ENCODE measurements around the gene NKAIN4. TPM values are rescaled to one million over a fixed set of nuclear protein-coding genes. Genes with fewer than 3 reads are reported as not detected.
"Not testable (repeated sequence)": the region's sequence is repeated elsewhere in the genome, so short reads cannot be mapped to it uniquely, and the experiment has no call there.

NKAIN4 gene
- total RNA-seq, 1 donor from 2014 or later = 183 TPM

DNA sequence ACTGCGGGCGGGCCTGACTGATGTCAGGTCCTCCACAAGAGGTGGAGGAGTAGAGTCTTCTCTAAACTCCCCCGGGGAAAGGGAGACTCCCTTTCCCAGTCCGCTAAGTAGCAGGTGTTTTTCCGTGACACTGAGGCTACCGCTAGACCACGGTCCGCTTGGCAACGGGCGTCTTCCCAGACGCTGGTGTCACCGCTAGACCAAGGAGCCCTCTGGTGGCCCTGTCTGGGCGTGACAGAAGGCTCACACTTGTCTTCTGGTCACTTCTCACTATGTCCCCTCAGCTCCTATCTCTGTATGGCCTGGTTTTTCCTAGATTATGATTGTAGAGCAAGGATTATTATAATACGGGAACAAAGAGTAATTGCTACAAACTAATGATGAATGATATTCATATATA is 2.9 kb downstream of the NKAIN4 start:
- TF ChIP-seq, protein P1, sequence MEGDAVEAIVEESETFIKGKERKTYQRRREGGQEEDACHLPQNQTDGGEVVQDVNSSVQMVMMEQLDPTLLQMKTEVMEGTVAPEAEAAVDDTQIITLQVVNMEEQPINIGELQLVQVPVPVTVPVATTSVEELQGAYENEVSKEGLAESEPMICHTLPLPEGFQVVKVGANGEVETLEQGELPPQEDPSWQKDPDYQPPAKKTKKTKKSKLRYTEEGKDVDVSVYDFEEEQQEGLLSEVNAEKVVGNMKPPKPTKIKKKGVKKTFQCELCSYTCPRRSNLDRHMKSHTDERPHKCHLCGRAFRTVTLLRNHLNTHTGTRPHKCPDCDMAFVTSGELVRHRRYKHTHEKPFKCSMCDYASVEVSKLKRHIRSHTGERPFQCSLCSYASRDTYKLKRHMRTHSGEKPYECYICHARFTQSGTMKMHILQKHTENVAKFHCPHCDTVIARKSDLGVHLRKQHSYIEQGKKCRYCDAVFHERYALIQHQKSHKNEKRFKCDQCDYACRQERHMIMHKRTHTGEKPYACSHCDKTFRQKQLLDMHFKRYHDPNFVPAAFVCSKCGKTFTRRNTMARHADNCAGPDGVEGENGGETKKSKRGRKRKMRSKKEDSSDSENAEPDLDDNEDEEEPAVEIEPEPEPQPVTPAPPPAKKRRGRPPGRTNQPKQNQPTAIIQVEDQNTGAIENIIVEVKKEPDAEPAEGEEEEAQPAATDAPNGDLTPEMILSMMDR (IDR thresholded peaks at IDR 0.05; ENCODE audit: partially characterized antibody, unreplicated experiment) = peak; percentile 58
- not testable (repeated sequence) for H3K27me3 Mint-ChIP-seq (ENCODE audit: unreplicated experiment); H3K36me3 Mint-ChIP-seq (ENCODE audit: unreplicated experiment)
- Mint-ChIP-seq H3K27ac (ENCODE audit: unreplicated experiment) (peak overlapping the region; percentile 48), H3K4me3 (ENCODE audit: unreplicated experiment) (peak overlapping the region; percentile 64), H3K9me3 (ENCODE audit: unreplicated experiment) (peaks cover 13% of the 10 kb centered on the region), H3K4me1 (ENCODE audit: low read depth, unreplicated experiment) (peaks cover 37% of the 10 kb centered on the region)
- DNase-seq = peak; percentile 77

DNA sequence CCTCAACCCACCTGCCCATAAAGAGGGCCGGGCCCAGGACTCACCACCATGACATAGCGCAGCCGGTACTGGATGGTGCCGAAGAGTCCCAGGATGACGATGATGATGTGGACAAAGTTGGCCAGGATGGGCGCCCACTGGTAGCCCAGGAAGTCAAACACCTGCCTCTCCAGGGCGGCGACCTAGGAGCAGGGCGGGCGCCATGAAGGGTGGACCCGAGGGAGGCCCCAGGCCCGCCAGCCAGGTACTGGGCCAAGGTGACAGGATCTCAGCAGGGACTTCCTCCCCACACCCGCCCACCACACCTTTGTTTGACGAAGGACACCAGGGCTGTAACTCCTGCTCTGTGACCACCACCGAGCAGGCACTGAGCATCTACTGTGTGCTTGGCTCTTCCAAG is 4.4 kb downstream of the NKAIN4 start:
- H3K36me3 Mint-ChIP-seq (ENCODE audit: unreplicated experiment) = no peaks in the 10 kb centered on the region

DNA sequence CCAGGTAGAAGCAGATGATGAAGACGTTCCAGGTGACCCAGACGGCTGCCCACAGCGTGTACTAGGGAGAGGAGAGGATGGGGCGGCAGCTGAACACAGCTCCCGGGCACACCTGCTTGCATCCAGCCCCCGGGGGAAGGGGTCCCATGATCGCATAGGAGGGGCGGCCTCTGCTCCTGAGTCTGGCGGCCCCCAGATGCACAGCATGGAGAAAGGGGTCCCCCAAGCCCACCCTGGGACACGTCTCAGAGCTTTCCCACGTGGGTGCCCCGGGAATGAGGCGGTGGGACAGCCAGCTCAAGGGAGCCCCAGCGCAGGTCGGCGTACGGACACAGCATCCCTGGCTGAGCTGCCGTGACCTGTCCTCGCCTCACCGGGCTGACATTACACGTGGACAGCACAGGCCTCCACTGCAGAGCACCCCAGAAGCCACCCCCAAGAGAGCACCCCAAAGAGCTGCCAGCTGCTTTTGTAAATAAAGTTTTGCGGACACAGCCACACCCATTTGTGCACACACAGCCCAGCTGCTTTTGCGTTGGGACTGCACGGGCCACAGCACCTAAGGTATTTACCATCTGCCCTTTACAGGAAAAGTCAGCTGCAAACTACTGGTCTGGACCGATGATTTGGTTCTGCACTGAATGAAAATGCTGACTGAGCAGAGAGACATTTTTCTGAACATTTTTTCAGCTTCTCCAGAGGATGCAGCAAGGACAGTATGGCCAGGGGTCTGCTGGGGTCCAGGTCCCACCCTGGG is 5.2 kb downstream of the NKAIN4 start:
- H3K4me3 Mint-ChIP-seq (ENCODE audit: unreplicated experiment) = peak overlapping the region; percentile 69
- peaks cover 9% of the 10 kb centered on the region for H3K9me3 Mint-ChIP-seq (ENCODE audit: unreplicated experiment)
- H3K27ac Mint-ChIP-seq (ENCODE audit: unreplicated experiment) = no peak overlapping the region
- TF ChIP-seq, protein P1 (IDR thresholded peaks at IDR 0.05; ENCODE audit: partially characterized antibody, unreplicated experiment) = no peak
- peaks cover 27% of the 10 kb centered on the region for H3K4me1 Mint-ChIP-seq (ENCODE audit: low read depth, unreplicated experiment)
- no peak for DNase-seq
- peaks cover 12% of the 10 kb centered on the region for H3K27me3 Mint-ChIP-seq (ENCODE audit: unreplicated experiment)
- H3K36me3 Mint-ChIP-seq (ENCODE audit: unreplicated experiment) = no peaks in the 10 kb centered on the region

More for the DNA sequence above, 4.4 kb downstream of the NKAIN4 start:
- TF ChIP-seq, protein P1 (IDR thresholded peaks at IDR 0.05; ENCODE audit: partially characterized antibody, unreplicated experiment) = no peak
- peaks cover 10% of the 10 kb centered on the region for H3K9me3 Mint-ChIP-seq (ENCODE audit: unreplicated experiment)
- no peak overlapping the region for H3K4me3 Mint-ChIP-seq (ENCODE audit: unreplicated experiment)
- H3K4me1 Mint-ChIP-seq (ENCODE audit: low read depth, unreplicated experiment) = peaks cover 27% of the 10 kb centered on the region
- no peak for DNase-seq
- peaks cover 12% of the 10 kb centered on the region for H3K27me3 Mint-ChIP-seq (ENCODE audit: unreplicated experiment)
- no peak overlapping the region for H3K27ac Mint-ChIP-seq (ENCODE audit: unreplicated experiment)

DNA sequence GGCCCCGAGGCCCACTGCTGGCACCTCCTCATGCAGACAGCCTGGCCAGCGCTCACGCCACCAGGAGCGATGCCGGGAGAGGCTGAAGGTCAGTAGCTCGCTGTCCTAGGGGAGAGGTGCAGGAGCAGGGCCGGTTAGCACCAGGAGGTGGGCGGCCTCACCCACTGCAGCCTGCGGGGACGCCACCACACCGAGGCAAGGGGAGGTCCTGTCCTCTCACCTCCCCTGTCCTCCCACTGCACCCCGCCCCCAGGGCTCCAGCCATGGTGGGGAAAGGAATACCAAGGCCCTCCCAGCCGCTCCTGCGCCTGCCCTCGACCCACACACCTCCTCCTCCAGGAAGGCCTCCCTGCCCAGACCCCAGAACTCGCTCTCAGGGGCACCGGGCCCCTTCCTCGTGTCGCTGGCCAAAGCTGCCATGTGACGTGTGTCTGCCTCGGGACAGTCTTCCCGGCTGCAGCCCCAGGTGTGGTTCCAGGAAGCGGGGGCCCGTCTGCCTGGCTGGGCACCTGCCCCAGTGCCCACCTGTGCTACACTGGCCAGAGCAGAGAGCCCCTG is 6.5 kb downstream of the NKAIN4 start:
- peaks cover 6% of the 10 kb centered on the region for H3K9me3 Mint-ChIP-seq (ENCODE audit: unreplicated experiment)
- H3K27ac Mint-ChIP-seq (ENCODE audit: unreplicated experiment) = no peak overlapping the region
- H3K4me3 Mint-ChIP-seq (ENCODE audit: unreplicated experiment) = no peak overlapping the region
- H3K36me3 Mint-ChIP-seq (ENCODE audit: unreplicated experiment) = no peaks in the 10 kb centered on the region
- TF ChIP-seq, protein P1 (IDR thresholded peaks at IDR 0.05; ENCODE audit: partially characterized antibody, unreplicated experiment) = no peak
- H3K4me1 Mint-ChIP-seq (ENCODE audit: low read depth, unreplicated experiment) = peaks cover 28% of the 10 kb centered on the region
- DNase-seq = no peak
- H3K27me3 Mint-ChIP-seq (ENCODE audit: unreplicated experiment) = peaks cover 9% of the 10 kb centered on the region
